Activated CD8-positive, alpha-beta memory T cell treated with anti-CD3 and anti-CD28 coated beads for 48 hours (primary cell): Measurements from ENCODE around the gene ZNF324.
"Not testable (repeated sequence)": the region's sequence is repeated elsewhere in the genome, so short reads cannot be mapped to it uniquely, and the experiment has no call there.

Source experiments
- DNase-seq, 3 experiments: peaks; one replicate each; pipeline ENCODE4 v3.0.0-alpha.2; 2020; ENCODE audit warnings: low read depth in 2 of 3, low spot score in 2 of 3

The ZNF324 gene

GRCh38 chr19:58499021-58499927 is 32.4 kb downstream of the ZNF324 start:
- peak; percentile 96 to 98 (median 97) for DNase-seq

GRCh38 chr19:58500242-58500641 is 33.4 kb downstream of the ZNF324 start:
- no peak for DNase-seq

GRCh38 chr19:58507602-58508223 is 40.8 kb downstream of the ZNF324 start:
- not testable (repeated sequence) for DNase-seq

GRCh38 chr19:58509731-58510083 is 42.8 kb downstream of the ZNF324 start:
- DNase-seq = no peak

- DNase-seq = no peak
Observed at GRCh38 chr19:58510084-58510862, 43.4 kb downstream of the ZNF324 start.

- DNase-seq = no peak
Observed at GRCh38 chr19:58511353-58512208, 44.7 kb downstream of the ZNF324 start, which contains the start of gene SLC27A5. SLC27A5 (minus strand) TSS chr19:58511992; CDS start chr19:58511955, 37 bp downstream.

- DNase-seq = no peak
Observed at GRCh38 chr19:58513213-58513693, 46.4 kb downstream of the ZNF324 start.

- DNase-seq = peak; percentile 88 to 94 (median 92)
Observed at GRCh38 chr19:58513694-58514563, 47.0 kb downstream of the ZNF324 start.

GRCh38 chr19:58514564-58515022 is 47.7 kb downstream of the ZNF324 start:
- DNase-seq = no peak

- no peak for DNase-seq
Observed at GRCh38 chr19:58515259-58515658, 48.4 kb downstream of the ZNF324 start.

- DNase-seq = no peak
Observed at GRCh38 chr19:58516246-58516836, 49.5 kb downstream of the ZNF324 start.

GRCh38 chr19:58516964-58517833 is 50.3 kb downstream of the ZNF324 start:
- no peak for DNase-seq

- DNase-seq = no peak
Observed at GRCh38 chr19:58518256-58519086, 51.6 kb downstream of the ZNF324 start.

GRCh38 chr19:58519087-58519354 is 52.1 kb downstream of the ZNF324 start:
- peak in 1 of 3 experiments; percentile 41 for DNase-seq

GRCh38 chr19:58519355-58520256 is 52.7 kb downstream of the ZNF324 start, which contains the start of gene ZBTB45:
ZBTB45 (minus strand) TSS chr19:58519810; CDS start chr19:58517673, 2,137 bp downstream.
- DNase-seq = peak; percentile 91 to 93 (median 91)

GRCh38 chr19:58520257-58520599 is 53.3 kb downstream of the ZNF324 start:
- DNase-seq = no peak
